Upper lobe of right lung (tissue), 1 donor: ENCODE results near the gene CELF4. TPM values are rescaled to one million over a fixed set of nuclear protein-coding genes. Genes with fewer than 3 reads are reported as not detected.

Experiments used
- ATAC-seq: fragments of 200-7000 bp; cut with Tn5 transposase; one replicate; pipeline ENCODE4 v1.9.1; 2020; ENCODE audit warnings: mild to moderate bottlenecking, moderate library complexity
- DNase-seq: peaks from one replicate; pipeline ENCODE4 v3.0.0-alpha.2; 2020
- H3K27ac ChIP-seq: fragments of 200-600 bp; one replicate; pipeline ENCODE4 v1.8.0; 2022
- H3K27me3 ChIP-seq: fragments of 200-600 bp; one replicate; pipeline ENCODE4 v1.8.0; 2022; ENCODE audit warnings: mild to moderate bottlenecking
- H3K36me3 ChIP-seq: fragments of 200-600 bp; one replicate; pipeline ENCODE4 v1.8.0; 2022
- H3K4me1 ChIP-seq: fragments of 200-600 bp; one replicate; pipeline ENCODE4 v1.8.0; 2022
- H3K4me3 ChIP-seq: fragments of 200-600 bp; one replicate; pipeline ENCODE4 v1.8.0; 2022; ENCODE audit warnings: mild to moderate bottlenecking
- H3K9me3 ChIP-seq: fragments of 200-600 bp; one replicate; pipeline ENCODE4 v1.8.0; 2022
- CTCF ChIP-seq: fragments of 200-600 bp; IDR thresholded peaks from one replicate; pipeline ENCODE4 v1.8.0; 2022; ENCODE audit warnings: antibody characterized with exemption
- intact Hi-C: fragments of 100-400 bp; cut with DNase I; formaldehyde crosslinking; loops from one replicate; pipeline ENCODE4 v1.11.0; 2022
- total RNA-seq: library from RNA; stranded (reverse); fragmentation: NEBNext Ultra II Directional; extraction: Animal tissue kit (Norgen Biotek cat#: 25700); gene quantifications from one replicate; pipeline ENCODE4 v1.2.1, GENCODE V29; 2021
- donor health status: DM: no; HTN: yes; CAD: no; lungs with severe emphysema.

CELF4 gene
- total RNA-seq, 1 donor from 2014 or later = 1.2 TPM

- Histone ChIP-seq H3K4me3 (no peak overlapping the region), H3K9me3 (no peaks in the 10 kb centered on the region), H3K4me1 (no peaks in the 10 kb centered on the region), H3K27ac (no peak overlapping the region), H3K27me3 (peaks cover 18% of the 10 kb centered on the region), H3K36me3 (no peaks in the 10 kb centered on the region)
- intact Hi-C loops = no loop called here
- DNase-seq = peak; percentile 41
- no peak for ATAC-seq
- no peak for TF ChIP-seq CTCF
These were observed 13.3 kb downstream of the CELF4 start for GRCh38 chr18:37552286-37552685.

- Histone ChIP-seq H3K27ac (no peak overlapping the region), H3K4me1 (no peaks in the 10 kb centered on the region), H3K4me3 (no peak overlapping the region), H3K27me3 (peaks cover 18% of the 10 kb centered on the region), H3K9me3 (no peaks in the 10 kb centered on the region), H3K36me3 (no peaks in the 10 kb centered on the region)
- no peak for TF ChIP-seq CTCF
- no peak for ATAC-seq
- intact Hi-C loops = no loop called here
- no peak for DNase-seq
These were observed 13.8 kb downstream of the CELF4 start for GRCh38 chr18:37551846-37552245.

- Histone ChIP-seq H3K27ac (no peak overlapping the region), H3K9me3 (no peaks in the 10 kb centered on the region), H3K4me1 (no peaks in the 10 kb centered on the region), H3K36me3 (no peaks in the 10 kb centered on the region), H3K4me3 (no peak overlapping the region), H3K27me3 (peaks cover 18% of the 10 kb centered on the region)
- DNase-seq = peak; percentile 20
- intact Hi-C loops = no loop called here
- no peak for ATAC-seq
- TF ChIP-seq CTCF = no peak
These were observed 14.3 kb downstream of the CELF4 start for GRCh38 chr18:37551249-37551648.

- peaks cover 18% of the 10 kb centered on the region for H3K27me3 ChIP-seq
- no peaks in the 10 kb centered on the region for H3K36me3 ChIP-seq
- H3K9me3 ChIP-seq = no peaks in the 10 kb centered on the region
- no peak overlapping the region for H3K4me3 ChIP-seq
- H3K27ac ChIP-seq = no peak overlapping the region
- no peaks in the 10 kb centered on the region for H3K4me1 ChIP-seq
- TF ChIP-seq CTCF = no peak
- DNase-seq (peak; percentile 40), ATAC-seq (no peak)
- intact Hi-C loops = no loop called here
These were observed 15.3 kb downstream of the CELF4 start for GRCh38 chr18:37550118-37550875.

- TF ChIP-seq CTCF = no peak
- intact Hi-C loops = no loop called here
- DNase-seq = peak; percentile 52
These were observed 16.8 kb downstream of the CELF4 start for GRCh38 chr18:37548679-37549289.

More at GRCh38 chr18:37548679-37549289, 16.8 kb downstream of the CELF4 start:
- ATAC-seq = no peak
- H3K4me3 ChIP-seq = no peak overlapping the region
- H3K27me3 ChIP-seq = peaks cover 18% of the 10 kb centered on the region
- no peaks in the 10 kb centered on the region for H3K9me3 ChIP-seq
- no peak overlapping the region for H3K27ac ChIP-seq
- no peaks in the 10 kb centered on the region for H3K36me3 ChIP-seq
- no peaks in the 10 kb centered on the region for H3K4me1 ChIP-seq
